Measurements from ENCODE around the gene CALCOCO1. TPM values are rescaled to one million over a fixed set of nuclear protein-coding genes. Genes with fewer than 3 reads are reported as not detected.

Gene CALCOCO1
- polyA plus RNA-seq, 3 donors: 60.1 to 238 (median 69.6) TPM

GRCh38 chr12:53747095-53747494, 19.8 kb upstream of the CALCOCO1 start:
- no peaks in the 10 kb centered on the region for H3K36me3 ChIP-seq (replicated peaks in 1 of 2; ENCODE audit: control insufficient read depth in 1 of 2, insufficient read depth in 2 of 2, low read length in 2 of 2)
- Mint-ChIP-seq H3K9me3 (peaks cover 0 to 5% (median 2%) of the 10 kb centered on the region in 7 donors), H3K4me1 (peaks cover 15% of the 10 kb centered on the region), H3K27ac (no peak overlapping the region), H3K36me3 (peaks cover 0 to 2% of the 10 kb centered on the region in 2 donors), H3K27me3 (ENCODE audit: low read depth in 3 of 3) (peaks cover 0 to 34% (median 32%) of the 10 kb centered on the region in 3 donors), H3K4me3 (peak overlapping the region; percentile 44 to 81)
- 0% methylated on average over 1 of the region's 5 CpGs for WGBS (ENCODE audit: insufficient coverage)
- no peaks in the 10 kb centered on the region for H3K79me2 ChIP-seq (ENCODE audit: insufficient read depth, low read length)
- H3K4me2 ChIP-seq (replicated peaks; ENCODE audit: extremely low read depth, low read length, poor library complexity, severe bottlenecking): peak overlapping the region; percentile 35
- no peak for TF ChIP-seq CTCF (IDR thresholded peaks at IDR 0.05)
- no peak for DNase-seq
- peaks cover 0 to 18% of the 10 kb centered on the region in 2 donors for H3K9me3 ChIP-seq (replicated peaks in 1 of 2; ENCODE audit: control insufficient read depth in 1 of 2, insufficient read depth in 1 of 2, low read length in 2 of 2)
- H3K4me3 ChIP-seq (replicated peaks in 1 of 3; ENCODE audit: low read depth in 2 of 3, low read length in 3 of 3): no peak overlapping the region
- peak overlapping the region; percentile 46 for H2AFZ ChIP-seq (ENCODE audit: insufficient read depth, low read depth, low read length, poor library complexity, severe bottlenecking)
- H3K27ac ChIP-seq (ENCODE audit: low read depth in 1 of 2, low read length in 2 of 2): no peak overlapping the region
- no peak overlapping the region for H3K9ac ChIP-seq (ENCODE audit: insufficient read depth, low read length, poor library complexity, severe bottlenecking)
- H3K27me3 ChIP-seq (ENCODE audit: control insufficient read depth in 2 of 2, insufficient read depth in 2 of 2, low read length in 2 of 2): peaks cover 57 to 94% of the 10 kb centered on the region in 2 donors
- H4K20me1 ChIP-seq (ENCODE audit: insufficient read depth, low read length): no peaks in the 10 kb centered on the region
- intact Hi-C loops (cut with micrococcal nuclease): no loop called here
- peaks cover 12 to 25% of the 10 kb centered on the region in 2 donors for H3K4me1 ChIP-seq (ENCODE audit: control insufficient read depth in 1 of 2, insufficient read depth in 2 of 2, low read length in 2 of 2)

DNA sequence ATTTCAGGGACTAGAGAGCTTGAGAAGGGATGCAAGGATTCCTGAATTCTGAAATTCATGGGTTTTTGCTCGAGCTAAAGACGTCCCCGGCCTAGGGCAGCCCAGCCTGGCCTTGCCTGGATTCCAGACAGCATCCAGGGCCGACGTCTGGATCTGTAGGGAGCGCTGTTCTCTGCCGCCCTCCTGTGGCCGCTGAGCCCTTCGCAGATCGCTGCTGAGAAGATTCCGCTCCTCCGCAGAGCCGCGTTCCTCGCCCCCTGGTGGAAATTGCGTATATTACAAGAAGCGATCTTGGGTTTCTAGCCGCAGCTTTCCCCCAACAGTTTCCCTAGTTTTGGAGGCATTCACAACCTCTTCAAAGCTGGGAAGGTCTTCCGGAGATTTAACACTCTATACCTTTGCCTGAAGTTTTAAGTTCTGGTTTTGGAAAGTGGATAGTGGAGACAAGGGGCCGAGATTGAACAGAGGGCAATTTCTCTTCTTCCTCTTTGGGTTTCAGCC, 19.4 kb upstream of the CALCOCO1 start:
- H3K4me2 ChIP-seq (replicated peaks; ENCODE audit: extremely low read depth, low read length, poor library complexity, severe bottlenecking): peak overlapping the region; percentile 35
- peak; percentile 100 for TF ChIP-seq CTCF (IDR thresholded peaks at IDR 0.05)
- no peak overlapping the region for H3K27ac ChIP-seq (ENCODE audit: low read depth in 1 of 2, low read length in 2 of 2)
- 0% methylated on average over 13 of the region's 20 CpGs for WGBS (ENCODE audit: insufficient coverage)
- peak overlapping the region in 1 of 7 donors; percentile 35 for H3K27ac Mint-ChIP-seq
- H3K4me3 ChIP-seq (replicated peaks in 1 of 3; ENCODE audit: low read depth in 2 of 3, low read length in 3 of 3): no peak overlapping the region
- peaks cover 9 to 21% of the 10 kb centered on the region in 2 donors for H3K4me1 ChIP-seq (ENCODE audit: control insufficient read depth in 1 of 2, insufficient read depth in 2 of 2, low read length in 2 of 2)
- H4K20me1 ChIP-seq (ENCODE audit: insufficient read depth, low read length): no peaks in the 10 kb centered on the region
- H3K27me3 Mint-ChIP-seq (ENCODE audit: low read depth in 3 of 3): peaks cover 0 to 39% (median 34%) of the 10 kb centered on the region in 3 donors
- peaks cover 0 to 5% (median 2%) of the 10 kb centered on the region in 7 donors for H3K9me3 Mint-ChIP-seq
- peaks cover 15% of the 10 kb centered on the region for H3K4me1 Mint-ChIP-seq
- no peaks in the 10 kb centered on the region for H3K79me2 ChIP-seq (ENCODE audit: insufficient read depth, low read length)
- no peaks in the 10 kb centered on the region for H3K36me3 ChIP-seq (replicated peaks in 1 of 2; ENCODE audit: control insufficient read depth in 1 of 2, insufficient read depth in 2 of 2, low read length in 2 of 2)
- H3K9ac ChIP-seq (ENCODE audit: insufficient read depth, low read length, poor library complexity, severe bottlenecking): no peak overlapping the region
- intact Hi-C loops (cut with micrococcal nuclease): loop anchor here in 1 of 2 donors (1.0 kb wide), 1 partner anchor 46 kb away; no protein-coding TSS in a partner anchor
- peak overlapping the region; percentile 17 to 81 for H3K4me3 Mint-ChIP-seq
- peaks cover 0 to 15% of the 10 kb centered on the region in 2 donors for H3K9me3 ChIP-seq (replicated peaks in 1 of 2; ENCODE audit: control insufficient read depth in 1 of 2, insufficient read depth in 1 of 2, low read length in 2 of 2)
- peak overlapping the region; percentile 46 for H2AFZ ChIP-seq (ENCODE audit: insufficient read depth, low read depth, low read length, poor library complexity, severe bottlenecking)
- peaks cover 53 to 91% of the 10 kb centered on the region in 2 donors for H3K27me3 ChIP-seq (ENCODE audit: control insufficient read depth in 2 of 2, insufficient read depth in 2 of 2, low read length in 2 of 2)
- DNase-seq: peak; percentile 83 to 86 (median 85)
- peaks cover 0 to 2% of the 10 kb centered on the region in 2 donors for H3K36me3 Mint-ChIP-seq
